Measurements from ENCODE around the gene GFRA1. TPM values are rescaled to one million over a fixed set of nuclear protein-coding genes. Genes with fewer than 3 reads are reported as not detected.

GFRA1 gene
- total and polyA plus RNA-seq, 2 experiments from 2014 or later, result 0.48 to 2.9 TPM

- 84% methylated on average over 9 of the region's 9 CpGs for WGBS (ENCODE audit: low lambda C conversion rate, missing lambda C conversion rate)
- TF ChIP-seq EZH2phosphoT487 (IDR thresholded peaks at IDR 0.05; ENCODE audit: low read depth, severe bottlenecking, unreplicated experiment) (no peak), EZH2 (IDR thresholded peaks at IDR 0.05; ENCODE audit: borderline replicate concordance) (no peak), CTCF (IDR thresholded peaks at IDR 0.05; ENCODE audit: poor library complexity) (no peak)
These were observed 26.7 kb downstream of the GFRA1 start for GRCh38 chr10:116246263-116246662.

GRCh38 chr10:116245156-116245555 is 27.9 kb downstream of the GFRA1 start:
- H3K4me3 ChIP-seq, result no peak overlapping the region
- no peak overlapping the region for H3K4me2 ChIP-seq
- no peak overlapping the region for H3K27ac ChIP-seq
- no peaks in the 10 kb centered on the region for H3K4me1 ChIP-seq (ENCODE audit: insufficient read depth)
- no peaks in the 10 kb centered on the region for H4K20me1 ChIP-seq (ENCODE audit: insufficient read depth, poor library complexity, severe bottlenecking)
- H3K9me2 ChIP-seq (replicated peaks; ENCODE audit: insufficient read depth), result no peaks in the 10 kb centered on the region
- no peak overlapping the region for H2AFZ ChIP-seq
- no peaks in the 10 kb centered on the region for H3K9me3 ChIP-seq (ENCODE audit: low read depth)
- H3K27me3 ChIP-seq, result no peaks in the 10 kb centered on the region
- H3K79me2 ChIP-seq, result no peaks in the 10 kb centered on the region
- DNase-seq (ENCODE audit: low spot score), result no peak
- no peaks in the 10 kb centered on the region for H3K36me3 ChIP-seq (replicated peaks; ENCODE audit: insufficient read depth, low read depth)
- WGBS (ENCODE audit: low lambda C conversion rate, missing lambda C conversion rate), result 97% methylated on average over 2 of the region's 2 CpGs
- no peak for TF ChIP-seq CTCF (IDR thresholded peaks at IDR 0.05; ENCODE audit: poor library complexity)
- no peak for TF ChIP-seq EZH2 (IDR thresholded peaks at IDR 0.05; ENCODE audit: borderline replicate concordance)
- TF ChIP-seq EZH2phosphoT487 (IDR thresholded peaks at IDR 0.05; ENCODE audit: low read depth, severe bottlenecking, unreplicated experiment), result no peak

More at GRCh38 chr10:116246263-116246662, 26.7 kb downstream of the GFRA1 start:
- no peaks in the 10 kb centered on the region for H3K36me3 ChIP-seq (replicated peaks; ENCODE audit: insufficient read depth, low read depth)
- no peak overlapping the region for H3K4me2 ChIP-seq
- no peak for DNase-seq (ENCODE audit: low spot score)
- H3K79me2 ChIP-seq, result no peaks in the 10 kb centered on the region
- H3K4me3 ChIP-seq, result no peak overlapping the region
- H2AFZ ChIP-seq, result no peak overlapping the region
- no peaks in the 10 kb centered on the region for H3K9me2 ChIP-seq (replicated peaks; ENCODE audit: insufficient read depth)
- H3K27ac ChIP-seq, result no peak overlapping the region
- no peaks in the 10 kb centered on the region for H3K9me3 ChIP-seq (ENCODE audit: low read depth)
- no peaks in the 10 kb centered on the region for H3K27me3 ChIP-seq
- no peaks in the 10 kb centered on the region for H4K20me1 ChIP-seq (ENCODE audit: insufficient read depth, poor library complexity, severe bottlenecking)
- H3K4me1 ChIP-seq (ENCODE audit: insufficient read depth), result no peaks in the 10 kb centered on the region

GRCh38 chr10:116241642-116242410 is 31.2 kb downstream of the GFRA1 start:
- H3K4me1 ChIP-seq (ENCODE audit: insufficient read depth), result no peaks in the 10 kb centered on the region

More at GRCh38 chr10:116241642-116242410, 31.2 kb downstream of the GFRA1 start:
- no peaks in the 10 kb centered on the region for H3K9me3 ChIP-seq (ENCODE audit: low read depth)
- DNase-seq (ENCODE audit: low spot score), result no peak
- TF ChIP-seq CTCF (IDR thresholded peaks at IDR 0.05; ENCODE audit: poor library complexity) (no peak), EZH2phosphoT487 (IDR thresholded peaks at IDR 0.05; ENCODE audit: low read depth, severe bottlenecking, unreplicated experiment) (no peak), EZH2 (IDR thresholded peaks at IDR 0.05; ENCODE audit: borderline replicate concordance) (no peak)
- no peaks in the 10 kb centered on the region for H3K36me3 ChIP-seq (replicated peaks; ENCODE audit: insufficient read depth, low read depth)
- H3K27me3 ChIP-seq, result no peaks in the 10 kb centered on the region
- no peak overlapping the region for H2AFZ ChIP-seq
- H3K79me2 ChIP-seq, result no peaks in the 10 kb centered on the region
- H4K20me1 ChIP-seq (ENCODE audit: insufficient read depth, poor library complexity, severe bottlenecking), result no peaks in the 10 kb centered on the region
- no peak overlapping the region for H3K4me2 ChIP-seq
- WGBS (ENCODE audit: low lambda C conversion rate, missing lambda C conversion rate), result 64% methylated on average over 6 of the region's 6 CpGs
- H3K4me3 ChIP-seq, result no peak overlapping the region
- no peaks in the 10 kb centered on the region for H3K9me2 ChIP-seq (replicated peaks; ENCODE audit: insufficient read depth)
- H3K27ac ChIP-seq, result no peak overlapping the region

Measured in hepatocyte (in vitro differentiated cells).